Fibroblast of villous mesenchyme (primary cell): ENCODE data around the gene PPEF2. TPM values are rescaled to one million over a fixed set of nuclear protein-coding genes. Genes with fewer than 3 reads are reported as not detected.
"Not testable (repeated sequence)": the region's sequence is repeated elsewhere in the genome, so short reads cannot be mapped to it uniquely, and the experiment has no call there.

Experiments
- DNase-seq: peaks from one replicate; pipeline ENCODE4 v3.0.0-alpha.2; 2010; ENCODE audit warnings: low read depth
- H3K4me3 ChIP-seq: 2 replicates; pipeline ENCODE4 v1.5.1; 2011; ENCODE audit warnings: low read depth, mild to moderate bottlenecking, low read length
- total RNA-seq: library from RNA; depleted of rRNA; stranded (reverse); fragments of >200 nt; gene quantifications from 2 replicates; pipeline ENCODE4 v1.2.3, GENCODE V29; 2012
- TF ChIP-seq, protein P1 (sequence below): IDR thresholded peaks from 2 replicates; pipeline ENCODE4 v1.5.1; 2012; ENCODE audit warnings: low read depth, mild to moderate bottlenecking, low read length; ENCODE audit not compliant: insufficient read depth

The PPEF2 gene
- total RNA-seq, 1 donor: under 0.01 TPM

DNA sequence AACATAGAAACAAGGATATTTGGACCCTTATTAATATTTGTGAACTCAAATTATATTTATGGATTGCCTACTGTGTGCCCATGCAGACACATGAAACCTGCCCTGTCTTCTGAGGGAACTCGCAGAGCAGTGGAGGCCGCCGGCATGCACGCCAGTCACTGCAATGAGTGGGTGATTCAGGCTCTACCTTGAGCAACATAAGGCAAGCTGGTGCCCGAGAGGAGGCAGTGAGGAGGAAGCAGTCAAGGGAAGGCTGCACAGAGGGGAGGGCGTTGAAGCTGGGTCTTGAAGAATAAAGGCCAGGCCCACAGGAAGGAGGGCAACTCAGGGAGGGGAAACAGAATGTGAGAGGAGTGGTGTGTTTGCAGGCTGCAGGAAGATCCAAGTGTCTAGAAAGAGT, 52.8 kb downstream of the PPEF2 start:
- TF ChIP-seq, protein P1, sequence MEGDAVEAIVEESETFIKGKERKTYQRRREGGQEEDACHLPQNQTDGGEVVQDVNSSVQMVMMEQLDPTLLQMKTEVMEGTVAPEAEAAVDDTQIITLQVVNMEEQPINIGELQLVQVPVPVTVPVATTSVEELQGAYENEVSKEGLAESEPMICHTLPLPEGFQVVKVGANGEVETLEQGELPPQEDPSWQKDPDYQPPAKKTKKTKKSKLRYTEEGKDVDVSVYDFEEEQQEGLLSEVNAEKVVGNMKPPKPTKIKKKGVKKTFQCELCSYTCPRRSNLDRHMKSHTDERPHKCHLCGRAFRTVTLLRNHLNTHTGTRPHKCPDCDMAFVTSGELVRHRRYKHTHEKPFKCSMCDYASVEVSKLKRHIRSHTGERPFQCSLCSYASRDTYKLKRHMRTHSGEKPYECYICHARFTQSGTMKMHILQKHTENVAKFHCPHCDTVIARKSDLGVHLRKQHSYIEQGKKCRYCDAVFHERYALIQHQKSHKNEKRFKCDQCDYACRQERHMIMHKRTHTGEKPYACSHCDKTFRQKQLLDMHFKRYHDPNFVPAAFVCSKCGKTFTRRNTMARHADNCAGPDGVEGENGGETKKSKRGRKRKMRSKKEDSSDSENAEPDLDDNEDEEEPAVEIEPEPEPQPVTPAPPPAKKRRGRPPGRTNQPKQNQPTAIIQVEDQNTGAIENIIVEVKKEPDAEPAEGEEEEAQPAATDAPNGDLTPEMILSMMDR: no peak
- H3K4me3 ChIP-seq: no peak overlapping the region
- no peak for DNase-seq

DNA sequence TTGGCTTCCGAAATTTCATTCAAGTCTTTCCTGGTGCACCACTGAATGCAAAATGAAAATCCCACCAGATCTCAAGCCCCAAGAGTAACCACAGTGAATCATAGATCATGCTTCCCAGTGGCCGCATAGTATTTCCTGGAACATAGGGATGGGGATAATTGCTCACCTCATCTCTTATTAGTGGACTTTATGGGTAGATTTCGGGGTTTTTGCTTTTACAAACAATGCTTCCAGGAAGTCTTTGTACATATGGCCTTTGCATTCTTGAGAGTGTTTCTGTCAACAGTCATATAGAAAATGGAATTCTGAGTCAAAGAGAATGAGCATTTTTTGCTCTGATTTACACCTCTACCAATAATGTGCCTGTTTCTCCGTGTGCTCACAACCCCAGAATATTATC, 53.4 kb downstream of the PPEF2 start:
- peak; percentile 47 for DNase-seq
- TF ChIP-seq, protein P1: no peak
- no peak overlapping the region for H3K4me3 ChIP-seq

DNA sequence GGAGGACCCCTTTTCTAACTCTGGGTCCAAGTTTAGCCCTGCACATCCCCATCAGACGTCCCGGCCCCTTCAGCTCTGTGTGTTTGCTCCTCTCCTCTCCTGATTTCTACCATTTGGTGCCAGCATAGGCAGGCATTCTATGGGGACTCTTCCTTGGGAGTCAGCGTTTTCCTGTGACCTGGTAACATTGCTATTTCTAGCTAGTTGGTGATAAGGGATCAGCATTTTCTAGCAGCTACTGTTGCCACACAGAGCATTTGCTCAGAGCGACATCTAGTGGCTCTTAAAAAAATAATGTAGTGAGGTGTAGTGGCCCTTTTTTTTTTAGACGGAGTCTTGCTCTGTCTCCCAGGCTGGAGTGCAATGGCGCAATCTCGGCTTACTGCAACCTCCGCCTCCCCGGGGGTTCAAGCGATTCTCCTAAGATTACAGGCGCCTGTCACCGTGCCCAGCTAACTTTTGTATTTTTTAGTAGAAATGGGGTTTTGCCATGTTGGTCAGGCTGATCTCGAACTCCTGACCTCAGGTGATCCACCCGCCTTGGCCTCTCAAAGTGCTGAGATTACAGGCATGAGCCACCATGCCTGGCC, 54.0 kb downstream of the PPEF2 start:
- TF ChIP-seq, protein P1: peak; percentile 69
- peak; percentile 94 for DNase-seq
- H3K4me3 ChIP-seq: not testable (repeated sequence)

DNA sequence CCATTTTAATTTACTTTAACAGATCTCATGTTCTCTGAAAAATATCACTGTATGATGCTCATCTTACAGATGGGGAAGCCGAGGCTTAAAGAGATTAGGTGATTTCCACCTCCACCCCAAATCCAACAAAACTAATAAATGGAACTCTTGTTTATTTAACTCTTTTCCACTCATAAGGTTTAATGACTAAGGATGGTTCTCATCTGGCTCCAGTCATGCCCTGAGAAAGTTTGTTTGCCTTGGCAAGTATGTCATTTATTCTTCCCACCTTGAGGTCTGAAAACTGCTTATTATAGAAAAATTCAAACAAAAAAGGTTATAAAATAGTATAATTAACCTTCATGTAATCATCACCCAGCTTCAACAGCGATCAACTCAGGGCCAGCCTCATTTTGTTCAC, 56.3 kb downstream of the PPEF2 start:
- TF ChIP-seq, protein P1: no peak
- peak; percentile 31 for DNase-seq
- H3K4me3 ChIP-seq: no peak overlapping the region

DNA sequence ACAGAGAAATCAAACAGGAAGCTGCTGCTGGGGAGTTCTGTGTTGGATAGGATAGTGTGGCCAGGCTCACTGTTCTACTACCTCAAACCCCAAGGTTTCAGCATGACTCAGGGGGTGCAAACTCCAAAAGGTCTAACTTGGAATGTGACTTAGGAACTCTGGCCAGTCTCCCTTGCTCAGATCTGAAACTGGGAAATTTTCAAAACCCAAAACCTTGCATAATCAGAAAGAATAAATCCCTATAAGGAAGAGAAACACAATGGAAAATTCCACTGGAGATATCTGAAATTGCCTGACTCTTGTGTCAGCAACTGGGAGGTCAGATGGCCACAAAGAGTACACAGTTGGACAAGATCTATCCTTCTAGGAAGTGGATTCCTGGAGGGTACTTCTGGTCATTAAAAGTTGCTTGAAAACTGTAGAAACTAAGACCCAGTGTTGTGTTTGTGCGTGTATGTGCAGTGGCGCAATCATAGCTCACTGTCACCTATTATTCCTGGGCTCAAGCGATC, 58.0 kb downstream of the PPEF2 start:
- TF ChIP-seq, protein P1: no peak
- no peak overlapping the region for H3K4me3 ChIP-seq
- DNase-seq: peak; percentile 95

DNA sequence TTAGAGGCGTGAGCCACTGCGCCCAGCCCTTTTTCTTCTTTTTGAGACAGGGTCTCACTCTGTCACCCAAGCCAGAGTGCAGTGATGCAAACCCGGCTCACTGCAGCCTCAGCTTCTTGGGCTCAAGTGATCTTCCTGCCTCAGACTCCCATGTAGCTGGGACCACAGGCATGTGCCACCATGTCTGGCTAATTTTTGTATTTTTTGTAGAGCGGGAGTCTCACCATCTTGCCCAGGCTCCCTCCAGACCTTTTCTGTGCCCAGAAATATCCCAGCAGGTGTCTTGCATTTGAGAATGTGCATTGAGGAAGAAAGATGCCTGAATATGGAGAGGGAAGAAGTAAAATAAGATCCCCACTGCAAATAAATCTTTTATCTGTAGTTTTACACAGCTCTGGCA, 58.7 kb downstream of the PPEF2 start:
- DNase-seq: peak; percentile 5
- TF ChIP-seq, protein P1: no peak
- no peak overlapping the region for H3K4me3 ChIP-seq
